COLO829 (cell line): Measurements from ENCODE around the gene SH3PXD2B.
"Not testable (repeated sequence)": the region's sequence is repeated elsewhere in the genome, so short reads cannot be mapped to it uniquely, and the experiment has no call there.

Experiments
- DNase-seq: peaks from one replicate; pipeline ENCODE4 v3.0.0; 2012; ENCODE audit warnings: low spot score

SH3PXD2B gene

GRCh38 chr5:172399826-172400225, 54.5 kb downstream of the SH3PXD2B start:
- no peak for DNase-seq

GRCh38 chr5:172399336-172399735, 55.0 kb downstream of the SH3PXD2B start:
- no peak for DNase-seq

- DNase-seq = not testable (repeated sequence)
Observed at GRCh38 chr5:172398645-172399044, 55.7 kb downstream of the SH3PXD2B start.

GRCh38 chr5:172396994-172397393, 57.3 kb downstream of the SH3PXD2B start:
- DNase-seq = not testable (repeated sequence)

- DNase-seq = no peak
Observed at GRCh38 chr5:172396220-172396619, 58.1 kb downstream of the SH3PXD2B start.

GRCh38 chr5:172395483-172395882, 58.8 kb downstream of the SH3PXD2B start:
- no peak for DNase-seq

GRCh38 chr5:172389578-172390112, 64.7 kb downstream of the SH3PXD2B start:
- DNase-seq = no peak

GRCh38 chr5:172388246-172388733, 66.0 kb downstream of the SH3PXD2B start:
- no peak for DNase-seq

- DNase-seq = no peak
Observed at GRCh38 chr5:172385707-172386106, 68.6 kb downstream of the SH3PXD2B start.

- no peak for DNase-seq
Observed at GRCh38 chr5:172385010-172385563, 69.2 kb downstream of the SH3PXD2B start.

GRCh38 chr5:172383191-172383802, 71.0 kb downstream of the SH3PXD2B start:
- DNase-seq = no peak

- peak; percentile 9 for DNase-seq
Observed at GRCh38 chr5:172380987-172381643, 73.2 kb downstream of the SH3PXD2B start.

- peak; percentile 17 for DNase-seq
Observed at GRCh38 chr5:172380301-172380986, 73.9 kb downstream of the SH3PXD2B start.

GRCh38 chr5:172379481-172379880, 74.8 kb downstream of the SH3PXD2B start:
- no peak for DNase-seq

- DNase-seq = no peak
Observed at GRCh38 chr5:172377856-172378255, 76.5 kb downstream of the SH3PXD2B start.

- no peak for DNase-seq
Observed at GRCh38 chr5:172377438-172377837, 76.9 kb downstream of the SH3PXD2B start.

- DNase-seq = no peak
Observed at GRCh38 chr5:172374783-172375182, 79.5 kb downstream of the SH3PXD2B start.

- DNase-seq = no peak
Observed at GRCh38 chr5:172373680-172374079, 80.6 kb downstream of the SH3PXD2B start.

GRCh38 chr5:172371684-172372083, 82.6 kb downstream of the SH3PXD2B start:
- DNase-seq = no peak

- DNase-seq = peak; percentile 8
Observed at GRCh38 chr5:172370648-172371545, 83.4 kb downstream of the SH3PXD2B start.

- DNase-seq = no peak
Observed at GRCh38 chr5:172370237-172370640, 84.1 kb downstream of the SH3PXD2B start.
